GM19455 (cell line): ENCODE results near the gene TMEM128.
"Not testable (repeated sequence)": the region's sequence is repeated elsewhere in the genome, so short reads cannot be mapped to it uniquely, and the experiment has no call there.

Experiments used
- ATAC-seq: cut with Tn5 transposase; IDR thresholded peaks from one replicate; pipeline ENCODE4 v1.9.1; 2021; ENCODE audit not compliant: unreplicated experiment

TMEM128 gene

DNA sequence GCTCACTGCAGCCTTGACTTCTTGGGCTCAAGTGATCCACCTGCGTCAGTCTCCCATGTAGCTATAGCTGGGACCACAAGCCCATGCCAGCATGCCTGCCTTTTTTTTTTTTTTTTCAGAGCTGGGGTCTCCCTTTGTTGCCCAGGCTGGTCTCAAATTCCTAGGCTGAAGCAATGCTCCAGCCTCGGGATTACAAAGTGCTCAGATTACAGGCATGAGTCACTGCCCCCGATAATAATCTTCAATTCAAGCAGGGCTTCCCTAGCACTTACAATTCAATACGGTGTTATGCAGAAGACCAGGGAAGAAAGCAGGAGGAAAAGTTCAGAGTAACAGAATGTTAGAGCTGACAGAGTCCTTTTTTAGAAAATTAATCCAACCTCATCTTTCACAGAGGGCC is 47.4 kb downstream of the TMEM128 start:
- ATAC-seq = no peak

DNA sequence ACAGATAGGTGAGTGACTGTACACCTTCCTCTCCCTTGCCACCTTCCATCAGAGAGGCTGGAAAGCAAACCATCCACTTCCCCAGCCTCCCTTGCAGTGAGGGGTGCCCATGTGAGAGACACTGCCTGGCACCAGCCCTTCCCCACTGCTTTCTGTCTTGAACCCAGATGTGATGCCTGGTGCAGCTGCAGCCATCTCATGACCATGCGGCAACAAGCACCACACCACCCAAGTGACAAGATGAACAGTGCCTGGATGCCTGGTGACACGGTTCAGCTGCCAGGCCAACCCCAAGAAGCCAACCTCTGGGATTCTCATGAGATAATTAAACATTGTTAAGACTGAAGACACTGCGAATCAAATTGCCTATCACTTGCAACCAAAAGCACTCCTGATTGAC is 52.7 kb downstream of the TMEM128 start:
- ATAC-seq = no peak

DNA sequence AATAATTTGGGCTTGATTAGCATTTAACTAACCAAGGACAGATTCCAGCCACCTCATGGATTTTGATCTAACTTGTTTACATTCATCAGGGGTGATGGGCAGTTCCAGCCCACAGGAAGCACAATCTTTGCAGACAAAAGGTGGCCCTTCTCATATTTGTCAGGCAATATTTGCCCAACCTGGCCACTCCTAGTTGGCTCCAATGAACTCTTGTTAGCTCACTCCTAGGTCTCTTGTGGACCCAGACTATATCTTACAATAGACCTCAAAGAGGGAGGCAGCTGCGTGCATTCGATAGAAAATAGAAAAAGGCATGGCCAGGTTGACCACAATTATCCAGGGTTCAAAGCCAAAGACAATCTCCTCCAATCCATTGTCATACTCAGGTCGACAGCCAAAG is 59.5 kb downstream of the TMEM128 start:
- ATAC-seq = not testable (repeated sequence)
